HepG2 (cell line): ENCODE results near the gene GLB1L. TPM values are rescaled to one million over a fixed set of nuclear protein-coding genes. Genes with fewer than 3 reads are reported as not detected.
A peak's percentile ranks its signal among the peaks of the same experiment; 100 is the strongest.

Experiments
- ARNTL ChIP-seq: sonication (generic); formaldehyde crosslinking; IDR thresholded peaks from 2 replicates; pipeline ENCODE4 v1.4.0; 2020; ENCODE audit warnings: mild to moderate bottlenecking, missing genetic modification reagents
- E2F5 ChIP-seq: sonication (generic); formaldehyde crosslinking; conservative IDR thresholded peaks from 2 replicates; pipeline ENCODE4 v1.4.0; 2020; ENCODE audit warnings: missing genetic modification reagents
- GLI4 ChIP-seq: sonication (generic); formaldehyde crosslinking; IDR thresholded peaks from 2 replicates; pipeline ENCODE4 v1.5.1; 2020; ENCODE audit warnings: missing genetic modification reagents, mild to moderate bottlenecking, moderate library complexity, borderline replicate concordance
- JDP2 ChIP-seq: sonication (generic); formaldehyde crosslinking; IDR thresholded peaks from 2 replicates; pipeline ENCODE4 v1.8.1; 2022; ENCODE audit warnings: missing genetic modification reagents, borderline replicate concordance
- MIER3 ChIP-seq: IDR thresholded peaks from 2 replicates; pipeline ENCODE4 v1.6.1; 2016; ENCODE audit warnings: missing compliant biosample characterization, borderline replicate concordance
- MLX ChIP-seq: IDR thresholded peaks from 2 replicates; pipeline ENCODE4 v1.6.1; 2016
- NKX3-1 ChIP-seq: sonication (generic); formaldehyde crosslinking; IDR thresholded peaks from 2 replicates; pipeline ENCODE4 v1.5.0; 2020; ENCODE audit warnings: missing genetic modification reagents
- RNF2 ChIP-seq: fragments of 450-650 bp; conservative IDR thresholded peaks from 2 replicates; pipeline ENCODE4 v1.6.1; 2016; ENCODE audit warnings: low read depth
- SIN3A ChIP-seq: IDR thresholded peaks from 2 replicates; pipeline ENCODE4 v1.6.1; 2011; ENCODE audit warnings: low read depth, mild to moderate bottlenecking, control low read depth, low read length, borderline replicate concordance
- TOPORS ChIP-seq: sonication (generic); formaldehyde crosslinking; IDR thresholded peaks from 2 replicates; pipeline ENCODE4 v1.8.0; 2023; ENCODE audit warnings: mild to moderate bottlenecking, missing genetic modification reagents
- ZNF296 ChIP-seq: sonication (generic); formaldehyde crosslinking; conservative IDR thresholded peaks from 2 replicates; pipeline ENCODE4 v1.5.0; 2020; ENCODE audit warnings: mild to moderate bottlenecking, missing genetic modification reagents
- ZNF382 ChIP-seq: sonication (generic); formaldehyde crosslinking; IDR thresholded peaks from 2 replicates; pipeline ENCODE4 v1.5.0; 2020; ENCODE audit warnings: missing genetic modification reagents, mild to moderate bottlenecking, borderline replicate concordance
- ZNF430 ChIP-seq: sonication (generic); formaldehyde crosslinking; IDR thresholded peaks from 2 replicates; pipeline ENCODE4 v1.9.0; 2021; ENCODE audit warnings: mild to moderate bottlenecking, missing genetic modification reagents
- ZNF569 ChIP-seq: sonication (generic); formaldehyde crosslinking; IDR thresholded peaks from 2 replicates; pipeline ENCODE4 v1.5.0; 2020; ENCODE audit warnings: mild to moderate bottlenecking, missing genetic modification reagents, moderate library complexity, borderline replicate concordance
- ZNF616 ChIP-seq: sonication (generic); formaldehyde crosslinking; IDR thresholded peaks from 2 replicates; pipeline ENCODE4 v1.5.0; 2020; ENCODE audit warnings: low read depth, mild to moderate bottlenecking, missing genetic modification reagents
- ZNF619 ChIP-seq: sonication (generic); formaldehyde crosslinking; IDR thresholded peaks from 2 replicates; pipeline ENCODE4 v1.4.0; 2020; ENCODE audit warnings: mild to moderate bottlenecking, missing genetic modification reagents
- ZNF720 ChIP-seq: sonication (generic); formaldehyde crosslinking; IDR thresholded peaks from 2 replicates; pipeline ENCODE4 v1.4.0; 2020; ENCODE audit warnings: missing genetic modification reagents
- ZNF740 ChIP-seq: sonication (generic); formaldehyde crosslinking; IDR thresholded peaks from 2 replicates; pipeline ENCODE4 v1.4.0; 2020; ENCODE audit warnings: missing genetic modification reagents
- ZUFSP ChIP-seq: sonication (generic); formaldehyde crosslinking; IDR thresholded peaks from 2 replicates; pipeline ENCODE4 v1.9.0; 2021; ENCODE audit warnings: missing genetic modification reagents, mild to moderate bottlenecking, borderline replicate concordance
- polyA plus RNA-seq, 8 experiments: library from polyadenylated mRNA; depleted of rRNA in 3 of 8; stranded (reverse) in 7 of 8; unstranded in 1 of 8; fragments of >200 nt; fragmentation: Illumina TruSeq in 4 of 8; extraction: Trizol in 4 of 8; gene quantifications; 2 replicates each; pipeline versions ENCODE4 v1.2.1 to v1.2.3, GENCODE V29; 2011 to 2016; ENCODE audit warnings: low read depth in 4 of 8, missing spikeins in 1 of 8, mixed read lengths in 1 of 8; ENCODE audit not compliant: insufficient read depth in 1 of 8
- total RNA-seq, 5 experiments: library from RNA; depleted of rRNA; stranded (reverse); fragments of >200 nt; fragmentation: Illumina TruSeq; extraction: Trizol; gene quantifications; 2 replicates each; pipeline ENCODE4 v1.2.3, GENCODE V29; 2016; ENCODE audit warnings: low read depth in 1 of 5
- TF ChIP-seq, protein P1 (sequence below): sonication (generic); formaldehyde crosslinking; IDR thresholded peaks from 2 replicates; pipeline ENCODE4 v1.5.0; 2020; ENCODE audit warnings: missing genetic modification reagents, mild to moderate bottlenecking, borderline replicate concordance
- TF ChIP-seq, protein P2 (sequence below): sonication (generic); formaldehyde crosslinking; IDR thresholded peaks from 2 replicates; pipeline ENCODE4 v1.8.1; 2023; ENCODE audit warnings: missing genetic modification reagents, mild to moderate bottlenecking, borderline replicate concordance
- TF ChIP-seq, protein P3 (sequence below): sonication (generic); formaldehyde crosslinking; IDR thresholded peaks from 2 replicates; pipeline ENCODE4 v1.9.0; 2021; ENCODE audit warnings: missing genetic modification reagents, borderline replicate concordance

Gene GLB1L
- total and polyA plus RNA-seq, 2 of the 13 experiments (the other 11 are each of a cell fraction or from before 2014, with no cell fraction given) = 6.8 to 7.3 TPM

- TF ChIP-seq ZNF382 (CRISPR knock-in tag) (no peak), TOPORS (CRISPR knock-in tag) (peak; percentile 58), ZNF430 (CRISPR knock-in tag) (peak; percentile 78), RNF2 (peak; percentile 65), SIN3A (peak; percentile 93), ARNTL (CRISPR knock-in tag) (0 out of 2 replicates have a peak, but pooled peaks have one; percentile 7), E2F5 (no peak; the same call in 1 of the 2 replicates), NKX3-1 (CRISPR knock-in tag) (no peak; the same call in 1 of the 2 replicates), MIER3 (CRISPR knock-in tag) (peak; percentile 67; the same call in 1 of the 2 replicates), ZNF740 (no peak), ZNF296 (CRISPR knock-in tag) (no peak), MLX (CRISPR knock-in tag) (no peak), ZNF569 (CRISPR knock-in tag) (0 out of 2 replicates have a peak, but pooled peaks have one; percentile 72), GLI4 (peak; percentile 90; the same call in 1 of the 2 replicates), ZNF616 (CRISPR knock-in tag) (no peak), JDP2 (CRISPR knock-in tag) (no peak), ZUFSP (CRISPR knock-in tag) (no peak), ZNF619 (CRISPR knock-in tag) (no peak; the same call in 1 of the 2 replicates), ZNF720 (no peak)
- TF ChIP-seq, protein P1, sequence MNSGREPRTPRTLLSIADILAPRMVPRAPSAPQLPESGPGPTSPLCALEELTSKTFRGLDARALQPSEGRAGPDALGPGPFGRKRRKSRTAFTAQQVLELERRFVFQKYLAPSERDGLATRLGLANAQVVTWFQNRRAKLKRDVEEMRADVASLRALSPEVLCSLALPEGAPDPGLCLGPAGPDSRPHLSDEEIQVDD = no peak
- TF ChIP-seq, protein P2, sequence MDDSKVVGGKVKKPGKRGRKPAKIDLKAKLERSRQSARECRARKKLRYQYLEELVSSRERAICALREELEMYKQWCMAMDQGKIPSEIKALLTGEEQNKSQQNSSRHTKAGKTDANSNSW = peak; percentile 49; the same call in 1 of the 2 replicates
- TF ChIP-seq, protein P3, sequence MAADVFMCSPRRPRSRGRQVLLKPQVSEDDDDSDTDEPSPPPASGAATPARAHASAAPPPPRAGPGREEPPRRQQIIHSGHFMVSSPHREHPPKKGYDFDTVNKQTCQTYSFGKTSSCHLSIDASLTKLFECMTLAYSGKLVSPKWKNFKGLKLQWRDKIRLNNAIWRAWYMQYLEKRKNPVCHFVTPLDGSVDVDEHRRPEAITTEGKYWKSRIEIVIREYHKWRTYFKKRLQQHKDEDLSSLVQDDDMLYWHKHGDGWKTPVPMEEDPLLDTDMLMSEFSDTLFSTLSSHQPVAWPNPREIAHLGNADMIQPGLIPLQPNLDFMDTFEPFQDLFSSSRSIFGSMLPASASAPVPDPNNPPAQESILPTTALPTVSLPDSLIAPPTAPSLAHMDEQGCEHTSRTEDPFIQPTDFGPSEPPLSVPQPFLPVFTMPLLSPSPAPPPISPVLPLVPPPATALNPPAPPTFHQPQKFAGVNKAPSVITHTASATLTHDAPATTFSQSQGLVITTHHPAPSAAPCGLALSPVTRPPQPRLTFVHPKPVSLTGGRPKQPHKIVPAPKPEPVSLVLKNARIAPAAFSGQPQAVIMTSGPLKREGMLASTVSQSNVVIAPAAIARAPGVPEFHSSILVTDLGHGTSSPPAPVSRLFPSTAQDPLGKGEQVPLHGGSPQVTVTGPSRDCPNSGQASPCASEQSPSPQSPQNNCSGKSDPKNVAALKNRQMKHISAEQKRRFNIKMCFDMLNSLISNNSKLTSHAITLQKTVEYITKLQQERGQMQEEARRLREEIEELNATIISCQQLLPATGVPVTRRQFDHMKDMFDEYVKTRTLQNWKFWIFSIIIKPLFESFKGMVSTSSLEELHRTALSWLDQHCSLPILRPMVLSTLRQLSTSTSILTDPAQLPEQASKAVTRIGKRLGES = peak; percentile 28; the same call in 1 of the 2 replicates
Observed at GRCh38 chr2:219229305-219230058, 15.8 kb downstream of the GLB1L start, which contains the start of the genes ANKZF1 and ATG9A (continued).
